OCI-LY1 (cell line): ENCODE data around the gene ZNF438.

ENCODE experiments used
- EZH2 ChIP-seq: fragments of 200-600 bp; sonication (generic), shearing (Covaris generic); IDR thresholded peaks from 2 replicates; pipeline ENCODE4 v1.8.0; 2017; ENCODE audit warnings: borderline replicate concordance, mixed run types, mild to moderate bottlenecking, antibody characterized with exemption, low read length, moderate library complexity, mixed read lengths
- TF ChIP-seq, protein P1 (sequence below): fragments of 200-600 bp; sonication (generic), shearing (Covaris generic); IDR thresholded peaks from 2 replicates; pipeline ENCODE4 v1.5.1; 2017; ENCODE audit warnings: mild to moderate bottlenecking, antibody characterized with exemption, low read length, moderate library complexity, mixed read lengths

DNA sequence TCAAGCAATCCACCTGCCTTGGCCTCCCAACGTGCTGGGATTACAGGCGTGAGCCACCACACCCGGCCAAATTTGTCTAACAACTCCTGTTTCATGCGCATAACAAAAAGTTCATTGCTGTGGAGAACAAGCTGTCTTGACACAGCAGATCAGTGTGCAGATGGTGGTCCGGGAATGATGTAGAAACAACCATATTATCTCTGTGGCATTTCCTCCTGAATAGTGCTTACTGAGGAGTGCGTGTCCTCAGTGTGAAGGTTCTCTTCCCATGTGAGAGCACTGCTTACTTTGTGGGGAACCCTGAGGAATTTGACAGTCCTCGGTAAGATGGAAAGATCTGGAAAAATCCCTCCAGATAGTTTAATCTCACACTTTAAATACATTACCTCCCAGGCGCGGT lies 30.3 kb upstream of the ZNF438 start:
- TF ChIP-seq, protein P1, sequence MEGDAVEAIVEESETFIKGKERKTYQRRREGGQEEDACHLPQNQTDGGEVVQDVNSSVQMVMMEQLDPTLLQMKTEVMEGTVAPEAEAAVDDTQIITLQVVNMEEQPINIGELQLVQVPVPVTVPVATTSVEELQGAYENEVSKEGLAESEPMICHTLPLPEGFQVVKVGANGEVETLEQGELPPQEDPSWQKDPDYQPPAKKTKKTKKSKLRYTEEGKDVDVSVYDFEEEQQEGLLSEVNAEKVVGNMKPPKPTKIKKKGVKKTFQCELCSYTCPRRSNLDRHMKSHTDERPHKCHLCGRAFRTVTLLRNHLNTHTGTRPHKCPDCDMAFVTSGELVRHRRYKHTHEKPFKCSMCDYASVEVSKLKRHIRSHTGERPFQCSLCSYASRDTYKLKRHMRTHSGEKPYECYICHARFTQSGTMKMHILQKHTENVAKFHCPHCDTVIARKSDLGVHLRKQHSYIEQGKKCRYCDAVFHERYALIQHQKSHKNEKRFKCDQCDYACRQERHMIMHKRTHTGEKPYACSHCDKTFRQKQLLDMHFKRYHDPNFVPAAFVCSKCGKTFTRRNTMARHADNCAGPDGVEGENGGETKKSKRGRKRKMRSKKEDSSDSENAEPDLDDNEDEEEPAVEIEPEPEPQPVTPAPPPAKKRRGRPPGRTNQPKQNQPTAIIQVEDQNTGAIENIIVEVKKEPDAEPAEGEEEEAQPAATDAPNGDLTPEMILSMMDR, result no peak
- no peak for TF ChIP-seq EZH2
